Renal cortical epithelial cell (primary cell): Measurements from ENCODE around the gene NUP50. TPM values are rescaled to one million over a fixed set of nuclear protein-coding genes. Genes with fewer than 3 reads are reported as not detected.

Source experiments
- DNase-seq: peaks from one replicate; pipeline ENCODE4 v3.0.0-alpha.2; 2011; ENCODE audit warnings: low read depth
- total RNA-seq: library from RNA; depleted of rRNA; stranded (reverse); fragments of >200 nt; gene quantifications from 2 replicates; pipeline ENCODE4 v1.2.3, GENCODE V29; 2014

The NUP50 gene
- total RNA-seq, 1 donor from 2014 or later = 47.4 TPM

GRCh38 chr22:45210577-45210976 is 46.9 kb downstream of the NUP50 start:
- DNase-seq = no peak

- DNase-seq = no peak
Measured at GRCh38 chr22:45210991-45211390, 47.3 kb downstream of the NUP50 start.

GRCh38 chr22:45211435-45211834 is 47.7 kb downstream of the NUP50 start:
- no peak for DNase-seq

GRCh38 chr22:45211848-45212247 is 48.1 kb downstream of the NUP50 start:
- DNase-seq = no peak

- peak; percentile 66 for DNase-seq
Measured at GRCh38 chr22:45212306-45212709, 48.6 kb downstream of the NUP50 start.

GRCh38 chr22:45212992-45213751 is 49.4 kb downstream of the NUP50 start:
- no peak for DNase-seq

GRCh38 chr22:45216133-45217003 is 52.6 kb downstream of the NUP50 start:
- peak; percentile 28 for DNase-seq

GRCh38 chr22:45217345-45217744 is 53.6 kb downstream of the NUP50 start:
- DNase-seq = no peak

- DNase-seq = no peak
Measured at GRCh38 chr22:45217806-45218205, 54.1 kb downstream of the NUP50 start.

- no peak for DNase-seq
Measured at GRCh38 chr22:45218976-45219375, 55.3 kb downstream of the NUP50 start.

- DNase-seq = no peak
Measured at GRCh38 chr22:45221201-45221600, 57.5 kb downstream of the NUP50 start.

- no peak for DNase-seq
Measured at GRCh38 chr22:45223304-45224117, 59.8 kb downstream of the NUP50 start.

GRCh38 chr22:45224331-45224730 is 60.6 kb downstream of the NUP50 start:
- DNase-seq = no peak

GRCh38 chr22:45224988-45225731 is 61.4 kb downstream of the NUP50 start:
- no peak for DNase-seq

GRCh38 chr22:45225732-45226502 is 62.2 kb downstream of the NUP50 start:
- DNase-seq = no peak

- peak; percentile 36 for DNase-seq
Measured at GRCh38 chr22:45226503-45227186, 62.9 kb downstream of the NUP50 start.

- DNase-seq = no peak
Measured at GRCh38 chr22:45227645-45228400, 64.1 kb downstream of the NUP50 start.

GRCh38 chr22:45228401-45228754 is 64.7 kb downstream of the NUP50 start:
- no peak for DNase-seq

GRCh38 chr22:45229181-45229580 is 65.5 kb downstream of the NUP50 start:
- DNase-seq = no peak
